Calu3 (cell line): ENCODE data around the gene GAL3ST3. TPM values are rescaled to one million over a fixed set of nuclear protein-coding genes. Genes with fewer than 3 reads are reported as not detected.

Experiments
- BruUV-seq: library from RNA; stranded (reverse); fragments of 400-500 nt; replicated peaks from 2 replicates; lab custom pipeline; 2021; lab: Mats Ljungman, UMichigan
- CTCF ChIA-PET: fragments of 300-600 bp; sonication (Branson Sonifier 250); formaldehyde crosslinking; loops from one replicate; lab custom pipeline; 2022; ENCODE audit warnings: antibody characterized with exemption; lab: Charles Lee
- DNase-seq: peaks from one replicate; pipeline ENCODE4 v3.0.0; 2022
- H3K27ac Mint-ChIP-seq: one replicate; pipeline ENCODE4 v1.8.0; 2022; ENCODE audit warnings: mixed read lengths; ENCODE audit not compliant: unreplicated experiment
- H3K27me3 Mint-ChIP-seq: one replicate; pipeline ENCODE4 v1.8.0; 2022; ENCODE audit warnings: mixed read lengths; ENCODE audit not compliant: unreplicated experiment
- H3K36me3 Mint-ChIP-seq: one replicate; pipeline ENCODE4 v1.8.0; 2022; ENCODE audit warnings: mild to moderate bottlenecking, moderate library complexity, mixed read lengths; ENCODE audit not compliant: insufficient read depth, unreplicated experiment
- H3K4me1 Mint-ChIP-seq: one replicate; pipeline ENCODE4 v1.8.0; 2022; ENCODE audit warnings: mild to moderate bottlenecking, low read depth, mixed read lengths; ENCODE audit not compliant: unreplicated experiment
- H3K4me3 Mint-ChIP-seq: one replicate; pipeline ENCODE4 v1.8.0; 2022; ENCODE audit warnings: mild to moderate bottlenecking, low read depth, moderate library complexity, mixed read lengths; ENCODE audit not compliant: unreplicated experiment
- H3K9me3 Mint-ChIP-seq: one replicate; pipeline ENCODE4 v1.8.0; 2022; ENCODE audit warnings: low read depth, mixed read lengths; ENCODE audit not compliant: unreplicated experiment
- CTCF ChIP-seq: fragments of 200-600 bp; IDR thresholded peaks from one replicate; pipeline ENCODE4 v1.8.0; 2022; ENCODE audit warnings: antibody characterized with exemption; ENCODE audit not compliant: unreplicated experiment
- intact Hi-C: fragments of 100-400 bp; cut with micrococcal nuclease; formaldehyde crosslinking; loops from one replicate; pipeline ENCODE4 v1.10.0; 2022; ENCODE audit not compliant: unreplicated experiment
- total RNA-seq: library from RNA; stranded (reverse); gene quantifications from 2 replicates; pipeline ENCODE4 v1.2.3, GENCODE V29; 2022

GAL3ST3 gene
- total RNA-seq, 1 experiment from 2014 or later = not detected

DNA sequence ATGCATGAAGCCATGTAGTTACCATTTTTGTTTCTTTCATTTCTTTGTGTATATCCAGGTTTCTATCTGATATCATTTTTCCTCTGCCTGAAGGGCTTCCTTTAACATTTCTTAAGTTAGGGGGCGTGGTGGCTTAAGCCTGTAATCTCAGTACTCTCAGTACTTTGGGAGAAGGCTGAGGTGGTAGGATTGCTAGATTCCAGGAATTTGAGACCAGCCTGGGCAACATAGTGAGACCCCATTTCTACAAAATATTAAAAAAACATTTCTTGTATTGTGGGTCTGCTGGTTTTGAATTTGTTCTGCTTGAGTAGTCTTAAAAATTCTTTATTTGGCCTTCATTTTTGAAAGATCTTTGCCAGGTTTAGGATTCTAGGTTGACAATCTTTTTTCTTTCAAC is 15.6 kb upstream of the GAL3ST3 start:
- Mint-ChIP-seq H3K36me3 (peaks cover 86% of the 10 kb centered on the region), H3K9me3 (no peaks in the 10 kb centered on the region), H3K27ac (no peak overlapping the region), H3K4me1 (peaks cover 32% of the 10 kb centered on the region), H3K4me3 (no peak overlapping the region), H3K27me3 (no peaks in the 10 kb centered on the region)
- DNase-seq = no peak
- no TSS peak for BruUV-seq
- intact Hi-C loops = no loop called here
- CTCF ChIA-PET = no interaction called here
- no peak for TF ChIP-seq CTCF

- Mint-ChIP-seq H3K36me3 (peaks cover 84% of the 10 kb centered on the region), H3K9me3 (no peaks in the 10 kb centered on the region), H3K27ac (no peak overlapping the region), H3K27me3 (no peaks in the 10 kb centered on the region), H3K4me3 (no peak overlapping the region), H3K4me1 (peaks cover 25% of the 10 kb centered on the region)
- intact Hi-C loops = no loop called here
- DNase-seq = no peak
- BruUV-seq = no TSS peak
- CTCF ChIA-PET = no interaction called here
- no peak for TF ChIP-seq CTCF
These were observed 14.9 kb upstream of the GAL3ST3 start for GRCh38 chr11:66063900-66064299.

GRCh38 chr11:66062408-66062807 is 13.4 kb upstream of the GAL3ST3 start:
- no TSS peak for BruUV-seq
- Mint-ChIP-seq H3K4me3 (no peak overlapping the region), H3K9me3 (no peaks in the 10 kb centered on the region), H3K27me3 (no peaks in the 10 kb centered on the region), H3K36me3 (peaks cover 83% of the 10 kb centered on the region), H3K27ac (no peak overlapping the region), H3K4me1 (peaks cover 16% of the 10 kb centered on the region)
- intact Hi-C loops = no loop called here
- no peak for DNase-seq
- CTCF ChIA-PET = interaction anchor here (0.5 to 0.6 kb wide), 3 partner anchors 79 to 482 kb away, joined by 3 read pairs; no protein-coding TSS in a partner anchor
- TF ChIP-seq CTCF = no peak

DNA sequence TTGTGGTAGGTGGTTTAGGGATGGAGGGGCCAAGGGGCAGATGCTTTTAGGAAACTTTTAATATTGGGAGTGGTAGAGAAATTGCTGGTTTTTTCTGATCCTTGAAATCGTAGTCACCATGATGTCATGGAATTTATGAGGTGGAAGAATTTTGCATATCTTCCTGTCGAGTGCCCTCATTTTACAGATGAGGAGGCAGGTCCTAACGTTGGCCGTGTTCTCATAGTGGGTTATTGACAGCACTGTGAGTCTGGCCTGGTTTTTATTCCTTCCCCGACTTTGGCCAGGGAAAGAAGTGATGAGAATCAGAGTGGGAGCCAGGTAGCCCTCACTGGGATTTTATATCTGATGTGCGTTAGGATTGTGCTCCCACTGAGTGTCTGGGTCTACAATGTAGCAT is 12.3 kb upstream of the GAL3ST3 start:
- no peak for DNase-seq
- Mint-ChIP-seq H3K27me3 (no peaks in the 10 kb centered on the region), H3K27ac (no peak overlapping the region), H3K4me1 (peaks cover 8% of the 10 kb centered on the region), H3K9me3 (no peaks in the 10 kb centered on the region), H3K4me3 (no peak overlapping the region), H3K36me3 (peaks cover 84% of the 10 kb centered on the region)
- TF ChIP-seq CTCF = no peak
- CTCF ChIA-PET = no interaction called here
- intact Hi-C loops = no loop called here
- no TSS peak for BruUV-seq
